GM21717 (cell line): ENCODE measurements around the gene LIAS.
"Not testable (repeated sequence)": the region's sequence is repeated elsewhere in the genome, so short reads cannot be mapped to it uniquely, and the experiment has no call there.

Experiments
- ATAC-seq: cut with Tn5 transposase; IDR thresholded peaks from one replicate; pipeline ENCODE4 v1.9.1; 2021; ENCODE audit warnings: mild to moderate bottlenecking, moderate library complexity; ENCODE audit not compliant: unreplicated experiment

LIAS gene

GRCh38 chr4:39497909-39498726 lies 39.3 kb downstream of the LIAS start:
- no peak for ATAC-seq

DNA sequence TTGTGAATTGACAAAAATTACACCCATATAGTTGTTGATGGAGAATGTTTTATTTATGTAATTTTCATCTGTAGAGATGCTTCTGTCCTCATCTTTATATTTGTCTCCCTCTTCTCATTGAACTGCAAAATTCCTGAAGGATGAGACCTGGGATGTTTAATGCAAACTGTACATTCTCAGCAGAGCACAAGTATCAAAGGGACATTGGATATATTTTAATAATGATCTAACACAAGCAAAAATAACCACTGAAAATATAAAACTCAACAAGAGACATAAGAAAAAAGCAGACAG lies 39.8 kb downstream of the LIAS start:
- no peak for ATAC-seq

GRCh38 chr4:39502019-39502663 lies 43.3 kb downstream of the LIAS start:
- ATAC-seq, result no peak

GRCh38 chr4:39502664-39503035 lies 43.8 kb downstream of the LIAS start:
- ATAC-seq, result not testable (repeated sequence)

DNA sequence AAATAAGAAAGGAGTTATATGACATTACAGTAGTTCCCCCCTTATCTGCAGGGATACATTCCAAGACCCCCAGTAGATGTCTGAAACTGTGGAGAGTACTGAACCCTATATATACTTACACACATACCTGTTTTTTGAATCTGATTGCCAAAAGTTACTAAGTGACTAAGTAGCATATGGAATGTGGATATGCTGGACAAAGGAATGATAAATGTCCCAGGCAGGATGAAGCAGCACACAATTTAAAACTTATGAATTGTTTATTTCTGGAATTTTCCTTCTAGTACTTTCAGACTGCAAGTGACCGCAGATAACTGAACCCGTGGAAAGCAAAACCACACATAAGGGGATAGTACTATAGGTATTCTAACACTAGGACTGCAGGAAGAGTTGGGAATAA lies 45.7 kb downstream of the LIAS start:
- ATAC-seq, result no peak

DNA sequence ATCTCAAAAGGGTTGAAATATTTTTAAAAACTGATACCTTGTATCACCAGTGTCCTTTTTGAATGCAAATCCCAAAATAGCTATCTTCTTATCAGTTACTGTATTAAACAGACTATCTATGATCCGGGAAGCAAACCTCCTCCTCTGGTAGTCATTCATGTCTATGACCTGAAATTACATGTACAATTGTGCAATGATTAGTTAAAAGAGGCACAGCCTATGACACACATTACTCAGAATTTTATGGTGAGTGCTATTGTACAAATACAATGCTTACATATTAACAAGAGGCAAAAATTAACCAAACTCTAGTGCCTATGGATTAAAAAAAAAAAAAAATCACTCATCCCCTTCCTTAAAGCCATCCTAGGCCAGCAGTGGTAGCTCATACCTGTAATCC lies 46.7 kb downstream of the LIAS start:
- no peak for ATAC-seq

GRCh38 chr4:39510348-39510929 lies 51.6 kb downstream of the LIAS start:
- ATAC-seq, result no peak

DNA sequence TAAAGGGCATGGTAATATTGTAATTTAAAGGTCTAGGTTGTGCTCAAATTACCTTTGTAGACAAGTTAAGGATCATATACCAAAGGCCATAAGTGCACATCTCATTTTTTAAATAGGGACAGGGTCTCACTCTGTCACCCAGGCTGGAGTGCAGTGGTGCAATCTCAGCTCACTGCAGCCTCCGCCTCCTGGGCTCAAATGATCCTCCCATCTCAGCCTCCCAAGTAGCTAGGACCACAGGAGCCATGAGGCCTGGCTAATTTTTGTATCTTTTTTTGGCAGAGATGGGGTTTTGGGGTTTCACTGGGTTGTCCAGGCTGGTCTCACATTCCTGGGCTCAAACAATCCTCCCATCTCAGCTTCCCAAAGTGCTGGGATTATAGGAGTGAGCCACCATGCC lies 55.4 kb downstream of the LIAS start:
- ATAC-seq, result not testable (repeated sequence)

DNA sequence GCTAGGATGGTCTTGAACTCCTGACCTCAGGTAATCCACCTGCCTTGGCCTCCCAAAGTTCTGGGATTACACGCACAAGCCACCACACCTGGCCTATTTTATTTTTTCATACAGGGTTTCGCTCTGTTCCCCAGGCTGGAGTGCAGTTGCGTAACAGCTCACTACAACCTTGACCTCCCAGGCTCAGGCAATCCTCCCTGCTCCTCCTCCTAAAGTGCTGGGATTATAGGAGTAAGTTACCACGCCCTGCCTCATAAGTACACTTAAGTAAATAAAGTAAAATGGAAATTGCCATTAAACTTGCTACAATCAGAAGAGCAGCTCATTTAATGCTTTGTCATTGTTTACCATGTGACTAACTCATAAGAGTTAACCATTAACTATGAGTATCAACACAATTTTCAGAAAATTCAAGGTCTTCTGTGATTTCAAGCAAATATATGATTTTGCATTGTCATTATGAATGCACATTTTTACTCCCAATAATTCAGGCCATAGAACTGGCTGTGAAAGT lies 56.1 kb downstream of the LIAS start:
- ATAC-seq, result no peak

DNA sequence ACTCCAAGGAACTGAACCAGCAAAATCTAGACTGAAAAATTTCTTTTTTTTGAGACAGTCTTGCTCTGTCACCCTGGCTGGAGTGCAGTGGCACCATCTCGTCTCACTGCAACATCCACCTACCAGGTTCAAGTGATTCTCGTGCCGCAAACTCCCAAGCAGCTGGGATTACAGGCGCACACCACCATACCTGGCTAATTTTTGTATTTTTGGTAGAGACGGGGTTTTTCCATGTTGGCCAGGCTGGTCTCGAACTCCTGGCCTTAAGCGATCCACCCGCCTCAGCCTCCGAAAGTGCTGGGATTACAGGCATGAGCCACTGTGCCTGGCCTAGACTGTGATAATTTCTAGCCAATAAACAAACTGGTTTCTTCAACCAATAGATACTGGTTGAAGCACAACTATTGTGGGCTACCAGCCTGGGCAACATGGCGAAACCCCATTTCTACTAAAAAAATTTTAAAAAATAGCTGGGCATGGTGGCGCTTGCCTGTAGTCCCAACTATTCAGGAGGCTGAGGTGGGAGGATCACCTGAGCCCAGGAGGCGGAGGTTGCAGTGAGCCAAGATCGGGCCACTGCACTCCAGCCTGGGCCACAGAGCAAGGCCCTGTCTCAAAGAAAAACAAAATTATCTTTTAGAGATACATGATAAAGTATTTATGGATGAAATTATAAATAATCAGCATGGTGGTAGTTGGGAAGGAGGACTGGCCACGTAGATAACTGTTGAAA lies 57.0 kb downstream of the LIAS start:
- not testable (repeated sequence) for ATAC-seq

- no peak for ATAC-seq
Measured at GRCh38 chr4:39516407-39516966, 57.6 kb downstream of the LIAS start.

DNA sequence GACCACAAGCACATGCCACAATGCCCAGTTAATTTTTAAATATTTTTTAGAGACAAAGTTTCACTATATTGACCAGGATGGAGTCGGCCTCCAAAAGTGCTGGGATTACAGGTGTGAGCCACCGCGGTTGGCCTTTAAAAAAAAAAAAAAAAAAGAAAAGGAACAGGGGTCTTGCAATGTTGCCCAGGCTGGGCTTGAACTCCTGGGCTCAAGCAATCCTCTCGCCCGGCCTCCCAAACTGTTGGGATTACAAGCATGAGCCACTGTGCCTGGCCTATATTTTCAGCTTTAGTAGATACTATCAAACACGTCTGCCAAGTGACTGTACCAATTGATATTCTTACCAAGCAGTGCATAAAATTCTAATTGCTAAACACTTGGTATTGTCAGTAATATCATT lies 59.6 kb downstream of the LIAS start:
- ATAC-seq, result no peak

- ATAC-seq, result no peak
Measured at GRCh38 chr4:39521253-39521919, 62.5 kb downstream of the LIAS start.

DNA sequence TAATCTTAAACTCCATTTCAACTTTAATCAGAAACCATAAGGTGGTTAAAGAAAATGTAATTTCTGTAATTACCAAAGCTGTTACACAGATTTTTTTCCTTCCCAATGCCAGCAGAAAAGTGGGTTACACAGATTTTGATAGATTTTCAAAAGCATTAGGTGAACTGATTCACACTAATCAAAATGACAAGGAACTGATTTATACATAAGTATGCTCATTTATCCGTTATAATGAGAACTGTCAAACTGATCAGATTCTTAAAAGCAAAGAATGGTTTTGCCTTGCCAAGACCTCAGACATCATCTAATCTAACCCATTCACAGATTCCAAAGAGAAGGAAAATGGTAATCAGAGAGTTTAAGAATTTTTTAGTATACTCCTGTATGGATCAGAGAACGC lies 63.2 kb downstream of the LIAS start:
- ATAC-seq, result no peak

GRCh38 chr4:39524161-39524957 lies 65.5 kb downstream of the LIAS start:
- no peak for ATAC-seq

GRCh38 chr4:39525822-39526690 lies 67.2 kb downstream of the LIAS start:
- no peak for ATAC-seq

- peak; percentile 26 for ATAC-seq
Measured at GRCh38 chr4:39526765-39527295, 68.0 kb downstream of the LIAS start.

GRCh38 chr4:39527296-39528060 lies 68.6 kb downstream of the LIAS start, which contains the start of gene UGDH:
Gene UGDH, minus strand, starts transcription at chr4:39527439. Its CDS starts 5,927 bp downstream, at chr4:39521512.
- peak; percentile 96 for ATAC-seq
